NCI-H1092 treated with DMSO at 0.1 percent for 48 hours (cell line): ENCODE measurements around the gene CRABP2.
A peak's percentile ranks its signal among the peaks of the same experiment; 100 is the strongest.

ENCODE experiments used
- DNase-seq: peaks from one replicate; lab custom pipeline; 2025; lab: John Stamatoyannopoulos, UW

Gene CRABP2

GRCh38 chr1:156689953-156690674 lies 15.3 kb downstream of the CRABP2 start:
- no peak for DNase-seq

DNA sequence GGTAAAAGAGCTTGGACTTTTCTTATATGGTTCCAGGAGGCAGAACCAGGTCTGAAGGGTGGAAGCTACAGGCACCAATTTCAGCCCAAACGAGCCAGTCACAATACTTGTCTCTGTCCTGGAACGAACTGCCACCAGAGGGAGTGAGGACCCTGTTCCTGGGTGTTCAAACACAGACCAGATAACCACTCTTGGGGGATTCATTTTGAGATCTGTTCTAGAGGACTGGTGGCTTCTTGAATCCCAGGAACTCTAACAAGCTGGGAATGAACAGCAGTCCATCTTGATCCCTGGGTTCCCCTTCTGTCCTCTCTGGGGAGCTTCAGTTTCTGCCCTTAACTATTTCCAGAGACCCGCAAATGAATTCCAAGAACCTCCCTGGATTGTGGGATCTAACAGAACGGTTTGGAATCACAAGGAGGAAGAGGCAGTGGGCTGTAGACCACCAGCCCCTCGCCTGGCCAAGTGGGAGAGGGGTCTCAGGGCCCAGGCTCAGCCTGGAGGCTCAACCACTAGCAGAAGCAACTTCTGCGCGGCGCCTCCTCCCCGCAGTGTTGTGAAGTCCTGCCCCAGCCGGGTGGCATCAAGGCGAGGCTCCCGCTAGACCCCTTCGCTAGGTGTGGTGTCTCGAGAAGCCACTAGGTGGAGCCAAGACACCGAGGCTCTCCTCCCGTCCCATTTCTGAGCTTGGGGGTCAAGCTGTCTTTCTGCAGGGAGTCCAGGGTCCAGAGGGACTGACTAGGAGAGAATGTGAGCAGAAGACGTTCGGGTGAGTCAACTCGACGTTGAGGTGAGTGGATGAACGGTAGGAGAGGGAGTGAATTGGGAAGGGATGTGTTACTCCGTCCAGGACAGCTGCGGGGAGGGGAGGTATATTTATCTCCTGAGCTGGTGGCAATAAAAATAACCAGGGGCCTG lies 16.1 kb downstream of the CRABP2 start:
- DNase-seq, result peak; percentile 71

GRCh38 chr1:156684227-156684782 lies 21.1 kb downstream of the CRABP2 start:
- DNase-seq, result no peak

- no peak for DNase-seq
These were observed 23.1 kb downstream of the CRABP2 start for GRCh38 chr1:156682166-156682890.

GRCh38 chr1:156681196-156681960 lies 24.0 kb downstream of the CRABP2 start:
- DNase-seq, result no peak

- no peak for DNase-seq
These were observed 25.3 kb downstream of the CRABP2 start for GRCh38 chr1:156680056-156680455.

DNA sequence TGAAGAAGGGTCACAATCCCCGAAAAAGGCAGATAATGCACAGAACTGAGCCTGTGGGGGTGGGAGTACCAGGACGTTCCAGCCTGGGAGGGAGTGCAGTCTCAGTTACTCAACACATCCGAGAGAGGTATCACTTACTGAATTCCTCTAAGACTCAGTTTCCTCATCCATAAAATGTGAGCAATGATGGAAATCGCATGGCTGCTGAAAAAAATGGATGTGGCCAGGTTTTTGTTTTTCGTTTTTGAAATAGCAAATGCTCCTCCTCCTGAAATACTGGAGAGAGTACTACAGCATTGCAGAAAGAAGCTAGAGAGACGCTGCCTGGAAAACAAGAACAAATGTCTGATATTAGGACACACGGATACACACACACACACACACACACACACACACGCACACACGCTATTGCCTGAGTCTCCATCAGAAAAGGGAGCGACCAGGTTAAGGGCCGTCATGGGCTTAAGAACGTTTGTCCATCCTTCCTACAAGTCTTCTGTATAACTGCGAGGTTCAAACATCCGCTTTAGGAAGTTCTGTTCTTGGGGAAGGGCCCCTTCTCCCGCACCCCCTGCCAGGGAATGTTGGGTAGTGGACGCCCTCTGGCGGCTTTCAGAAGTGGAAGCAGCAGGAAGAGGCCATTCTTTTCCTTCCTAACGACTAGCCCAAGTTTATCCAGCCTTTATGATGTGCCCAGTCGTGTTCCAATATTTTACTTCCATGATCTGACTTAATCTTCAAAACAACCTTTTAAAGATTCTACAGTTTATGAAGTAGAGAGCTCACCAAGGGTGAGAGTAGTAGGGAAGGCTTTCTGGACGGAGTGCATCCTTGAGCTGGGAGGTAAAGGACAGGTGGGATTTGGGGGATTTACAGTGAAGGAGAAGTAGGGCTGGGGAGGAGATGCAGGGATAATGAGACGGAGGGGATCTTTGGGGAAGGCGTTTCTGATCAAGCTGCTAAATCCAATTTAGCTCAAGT lies 27.5 kb downstream of the CRABP2 start:
- DNase-seq, result peak; percentile 17

GRCh38 chr1:156676820-156677615 lies 28.4 kb downstream of the CRABP2 start, which contains the start of gene NES:
NES (minus strand) TSS chr1:156677407; CDS start chr1:156677264, 143 bp downstream.
- no peak for DNase-seq

DNA sequence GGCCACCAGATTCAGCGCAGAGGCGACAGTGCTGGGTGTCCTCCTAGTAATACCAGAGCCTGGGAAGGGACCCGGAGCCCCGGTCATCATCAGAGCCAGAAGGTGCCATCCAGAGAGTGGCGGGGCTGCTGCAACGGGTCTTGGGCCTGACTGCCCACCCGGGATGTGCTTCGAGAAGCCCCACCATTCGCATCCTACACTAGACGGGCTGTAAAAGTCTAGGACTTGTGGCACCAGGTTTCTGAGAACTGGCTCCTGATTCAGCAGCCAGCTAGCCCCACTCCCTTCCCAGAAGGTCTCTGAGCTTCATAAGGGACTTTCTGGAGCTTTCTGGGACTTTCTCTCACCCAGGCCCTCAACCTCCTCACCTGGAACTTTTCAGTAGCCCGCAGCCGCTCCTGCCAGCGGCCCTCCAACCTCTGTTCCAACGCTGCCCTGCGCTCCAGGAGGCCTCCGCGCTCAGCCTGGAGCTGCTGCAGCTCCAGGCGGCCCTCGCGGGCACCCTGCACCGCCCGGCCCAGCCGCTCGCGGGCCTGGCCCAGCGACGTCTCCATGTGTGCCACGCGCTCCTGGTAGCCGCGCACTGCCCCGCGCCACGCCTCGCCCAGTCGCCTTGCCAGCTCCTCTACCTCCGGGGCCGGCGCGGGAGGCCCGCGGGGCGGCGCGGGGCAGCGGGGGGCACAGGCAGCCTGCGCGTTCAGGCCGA lies 29.1 kb downstream of the CRABP2 start:
- no peak for DNase-seq

- DNase-seq, result no peak
These were observed 29.9 kb downstream of the CRABP2 start for GRCh38 chr1:156675210-156676113.

GRCh38 chr1:156673387-156674121 lies 31.8 kb downstream of the CRABP2 start:
- no peak for DNase-seq

- DNase-seq, result no peak
These were observed 33.6 kb downstream of the CRABP2 start for GRCh38 chr1:156671804-156672203.

- no peak for DNase-seq
These were observed 34.6 kb downstream of the CRABP2 start for GRCh38 chr1:156670791-156671190.

DNA sequence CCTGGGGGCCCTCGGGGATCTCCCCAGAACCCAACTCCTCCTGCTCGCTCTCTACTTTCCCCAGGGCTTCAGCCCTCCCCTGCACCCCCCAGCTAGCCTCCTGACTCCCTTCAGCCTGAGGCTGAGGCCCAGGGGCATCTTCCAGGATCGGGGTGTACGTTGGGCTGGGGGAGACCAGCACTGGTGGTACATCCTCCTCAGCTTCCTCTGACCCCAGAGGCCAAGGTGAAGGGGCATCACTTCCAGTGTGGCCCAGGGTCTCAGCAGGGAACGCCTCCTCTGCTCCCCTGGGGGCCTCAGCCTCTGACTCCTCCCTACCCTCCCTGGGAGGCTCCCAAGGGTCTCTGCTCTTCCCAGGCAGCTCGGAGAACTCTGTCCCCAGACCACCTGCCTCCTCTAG lies 35.0 kb downstream of the CRABP2 start:
- DNase-seq, result no peak

DNA sequence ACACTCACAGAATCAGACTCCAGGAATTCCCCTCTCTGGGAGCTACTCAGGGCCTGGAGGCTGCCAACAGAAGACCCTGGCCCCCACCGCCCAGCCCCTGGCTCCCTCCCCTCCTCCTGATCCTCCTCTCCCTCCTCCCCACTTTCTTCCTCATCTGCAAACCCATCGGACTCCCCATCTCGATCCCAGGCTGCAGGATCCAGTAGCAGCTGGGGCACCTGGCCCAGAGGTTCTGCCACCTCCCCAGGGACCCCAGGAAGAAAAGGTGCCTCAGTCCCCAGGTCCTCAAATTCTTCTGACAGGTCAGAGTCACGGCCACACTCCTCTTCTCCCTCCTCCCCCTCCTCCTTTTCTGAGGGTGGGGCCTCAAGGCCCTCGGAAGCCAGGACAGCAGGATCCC lies 35.6 kb downstream of the CRABP2 start:
- DNase-seq, result no peak

DNA sequence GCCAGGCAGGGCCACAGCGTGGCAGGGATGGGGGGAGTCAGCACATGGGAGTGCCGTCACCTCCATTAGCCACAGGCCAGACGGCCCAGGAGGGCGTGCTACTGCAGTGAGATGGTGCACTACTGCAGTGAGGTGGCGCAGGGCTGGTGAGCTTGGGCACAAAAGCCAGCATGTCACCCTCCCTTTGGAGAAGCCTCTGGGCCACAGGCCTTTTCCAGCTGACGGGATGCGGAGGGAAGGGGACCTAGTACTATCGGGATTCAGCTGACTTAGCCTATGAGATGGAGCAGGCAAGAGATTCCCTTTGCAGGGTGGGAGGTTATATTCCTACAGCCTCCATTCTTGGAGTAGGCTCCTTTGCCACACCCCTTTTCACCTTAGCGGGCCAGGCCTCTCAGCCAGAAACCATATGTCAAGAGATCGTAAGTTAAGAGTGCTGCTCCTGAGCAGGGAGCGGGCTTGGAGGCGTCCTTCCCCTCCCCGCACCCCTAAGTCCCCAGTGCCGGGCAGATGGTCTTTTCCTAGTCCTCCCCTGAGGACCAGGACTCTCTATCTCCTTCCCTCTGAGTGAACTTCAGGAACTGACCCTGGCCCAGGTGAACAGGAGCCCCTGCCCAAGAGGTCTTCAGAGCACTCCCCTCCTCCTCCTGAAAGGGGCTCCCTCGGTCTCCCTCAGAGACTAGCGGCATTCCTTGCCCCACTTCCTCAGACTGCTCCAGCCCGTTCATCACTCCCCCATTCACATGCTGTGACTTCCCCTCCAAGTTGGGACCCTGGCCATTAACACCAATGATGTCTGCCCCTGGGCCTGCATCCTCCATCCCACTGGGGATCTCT lies 36.4 kb downstream of the CRABP2 start:
- DNase-seq, result no peak
